Measurements from ENCODE around the gene SMTN. TPM values are rescaled to one million over a fixed set of nuclear protein-coding genes. Genes with fewer than 3 reads are reported as not detected.

The SMTN gene
- total RNA-seq, 2 experiments from 2014 or later: 2.9 TPM

- no peak for TF ChIP-seq CTCF (IDR thresholded peaks at IDR 0.05)
- peaks cover 33% of the 10 kb centered on the region for H3K4me1 Mint-ChIP-seq (ENCODE audit: low read depth)
Measured at GRCh38 chr22:31083377-31083768, 2.3 kb downstream of the SMTN start.

GRCh38 chr22:31083923-31084810 is 3.0 kb downstream of the SMTN start:
- DNase-seq (peak in 1 of 14 experiments; percentile 39), ATAC-seq (ENCODE audit: poor library complexity) (no peak)
- Mint-ChIP-seq H3K4me1 (ENCODE audit: low read depth) (peaks cover 33% of the 10 kb centered on the region), H3K36me3 (ENCODE audit: low read depth) (no peaks in the 10 kb centered on the region), H3K9me3 (no peaks in the 10 kb centered on the region), H3K4me3 (peak overlapping the region; percentile 90), H3K27ac (no peak overlapping the region), H3K27me3 (no peaks in the 10 kb centered on the region)
- Histone ChIP-seq H3K27ac (ENCODE audit: low read depth in 1 of 2, low read length in 2 of 2) (no peak overlapping the region), H3K4me1 (ENCODE audit: insufficient read depth, low read length) (peaks cover 54% of the 10 kb centered on the region), H3K27me3 (ENCODE audit: control insufficient read depth in 1 of 2, insufficient read depth in 2 of 2, low read length in 2 of 2) (no peaks in the 10 kb centered on the region), H3K9me3 (ENCODE audit: control insufficient read depth in 1 of 2, insufficient read depth in 1 of 2, low read length in 2 of 2) (no peaks in the 10 kb centered on the region), H3K36me3 (ENCODE audit: insufficient read depth, low read length) (no peaks in the 10 kb centered on the region), H3K4me3 (ENCODE audit: low read length) (peak overlapping the region; percentile 88)
- TF ChIP-seq CTCF (IDR thresholded peaks at IDR 0.05): no peak
- ChIA-PET CTCF (interaction anchor here (0.6 to 1.6 kb wide), 16 partner anchors 12 to 444 kb away, joined by 3 to 21 read pairs (median 6); partner anchors contain the start of genes MORC2, PIK3IP1, SELENOM and TUG1), POLR2A (interaction anchor here (0.8 to 3.8 kb wide), 14 partner anchors 12 to 477 kb away, joined by 3 to 23 read pairs (median 6); partner anchors contain the start of genes MORC2, SELENOM, SLC35E4 and TCN2)
- intact Hi-C loops (cut with DNase I, micrococcal nuclease): loop anchor here (1.0 to 10.0 kb wide), 9 partner anchors 23 to 493 kb away; partner anchors contain the start of genes DUSP18 (in 1 of the 2), PES1 (in 1 of the 2) and SELENOM (in 1 of the 2)

More at GRCh38 chr22:31083377-31083768, 2.3 kb downstream of the SMTN start:
- H3K9me3 ChIP-seq (ENCODE audit: control insufficient read depth in 1 of 2, insufficient read depth in 1 of 2, low read length in 2 of 2): no peaks in the 10 kb centered on the region
- CTCF ChIA-PET: interaction anchor here (1.2 to 3.4 kb wide), 2 partner anchors 24 to 143 kb away, joined by 3 to 11 read pairs; partner anchors contain the start of gene SELENOM
- POLR2A ChIA-PET: interaction anchor here (0.6 to 3.8 kb wide), 9 partner anchors 21 to 448 kb away, joined by 3 to 23 read pairs (median 4); partner anchors contain the start of genes LIMK2, MORC2, SELENOM and SLC35E4
- H3K4me3 ChIP-seq (ENCODE audit: low read length): no peak overlapping the region
- H3K27ac Mint-ChIP-seq: no peak overlapping the region
- peaks cover 53% of the 10 kb centered on the region for H3K4me1 ChIP-seq (ENCODE audit: insufficient read depth, low read length)
- no peaks in the 10 kb centered on the region for H3K36me3 ChIP-seq (ENCODE audit: insufficient read depth, low read length)
- no peak overlapping the region for H3K27ac ChIP-seq (ENCODE audit: low read depth in 1 of 2, low read length in 2 of 2)
- no peaks in the 10 kb centered on the region for H3K27me3 Mint-ChIP-seq
- intact Hi-C loops (cut with DNase I, micrococcal nuclease): loop anchor here (5.0 to 10.0 kb wide), 3 partner anchors 74 to 419 kb away; partner anchors contain the start of gene DUSP18 (in 1 of the 2)
- H3K27me3 ChIP-seq (ENCODE audit: control insufficient read depth in 1 of 2, insufficient read depth in 2 of 2, low read length in 2 of 2): no peaks in the 10 kb centered on the region
- no peaks in the 10 kb centered on the region for H3K36me3 Mint-ChIP-seq (ENCODE audit: low read depth)
- ATAC-seq (ENCODE audit: poor library complexity): no peak
- H3K9me3 Mint-ChIP-seq: no peaks in the 10 kb centered on the region
- DNase-seq: no peak
- peak overlapping the region; percentile 90 for H3K4me3 Mint-ChIP-seq

- Histone ChIP-seq H3K9me3 (ENCODE audit: control insufficient read depth in 1 of 2, insufficient read depth in 1 of 2, low read length in 2 of 2) (no peaks in the 10 kb centered on the region), H3K4me1 (ENCODE audit: insufficient read depth, low read length) (peaks cover 55% of the 10 kb centered on the region), H3K27me3 (ENCODE audit: control insufficient read depth in 1 of 2, insufficient read depth in 2 of 2, low read length in 2 of 2) (no peaks in the 10 kb centered on the region), H3K4me3 (ENCODE audit: low read length) (peak overlapping the region; percentile 88), H3K27ac (ENCODE audit: low read depth in 1 of 2, low read length in 2 of 2) (peak overlapping the region; percentile 60 to 69), H3K36me3 (ENCODE audit: insufficient read depth, low read length) (no peaks in the 10 kb centered on the region)
- peak; percentile 98 for TF ChIP-seq CTCF (IDR thresholded peaks at IDR 0.05)
- no peak overlapping the region for H3K27ac Mint-ChIP-seq
- CTCF ChIA-PET: interaction anchor here (0.6 to 1.6 kb wide), 23 partner anchors 11 to 445 kb away, joined by 3 to 21 read pairs (median 4); partner anchors contain the start of genes MORC2, PIK3IP1, SELENOM and TUG1
- DNase-seq (peak; percentile 71 to 91 (median 81)), ATAC-seq (ENCODE audit: poor library complexity) (peak; percentile 86)
- H3K27me3 Mint-ChIP-seq: no peaks in the 10 kb centered on the region
- H3K4me3 Mint-ChIP-seq: peak overlapping the region; percentile 90
- intact Hi-C loops (cut with DNase I, micrococcal nuclease): loop anchor here (1.0 to 10.0 kb wide), 12 partner anchors 22 to 494 kb away; partner anchors contain the start of genes DUSP18 (in 1 of the 2), PES1 (in 1 of the 2) and SELENOM (in 1 of the 2)
- no peaks in the 10 kb centered on the region for H3K9me3 Mint-ChIP-seq
- POLR2A ChIA-PET: interaction anchor here (0.6 to 3.8 kb wide), 17 partner anchors 11 to 477 kb away, joined by 3 to 23 read pairs (median 5); partner anchors contain the start of genes MORC2, SELENOM, SLC35E4 and TCN2
- H3K4me1 Mint-ChIP-seq (ENCODE audit: low read depth): peaks cover 33% of the 10 kb centered on the region
- H3K36me3 Mint-ChIP-seq (ENCODE audit: low read depth): no peaks in the 10 kb centered on the region
Measured at GRCh38 chr22:31084811-31085492, 3.8 kb downstream of the SMTN start.
